ENCODE measurements around the gene TXNDC11.

Gene TXNDC11

GRCh38 chr16:11640987-11641817 is 101.5 kb downstream of the TXNDC11 start:
- ChIA-PET CTCF (interaction anchor here (0.8 to 5.2 kb wide), 16 partner anchors 14 to 253 kb away, joined by 3 to 63 read pairs (median 4); no protein-coding TSS in a partner anchor), POLR2A (interaction anchor here (0.9 kb wide), 2 partner anchors 20 to 43 kb away, joined by 3 to 5 read pairs; no protein-coding TSS in a partner anchor)
- WGBS (ENCODE audit: insufficient coverage), result 32% methylated on average over 15 of the region's 20 CpGs
- DNase-seq, result peak; percentile 44 to 73 (median 70)
- no peaks in the 10 kb centered on the region for H3K9me3 ChIP-seq (ENCODE audit: control extremely low read depth in 1 of 5, control insufficient read depth in 4 of 5, insufficient read depth in 2 of 5, low read depth in 1 of 5, low read length in 4 of 5)
- H3K4me1 ChIP-seq (ENCODE audit: control extremely low read depth in 1 of 4, control insufficient read depth in 4 of 4, insufficient read depth in 4 of 4, low read length in 3 of 4), result peaks cover 0 to 19% (median 13%) of the 10 kb centered on the region in 4 experiments
- no peak overlapping the region for H3K4me3 ChIP-seq (ENCODE audit: control insufficient read depth in 1 of 7, extremely low read depth in 1 of 7, insufficient read depth in 4 of 7, low read depth in 2 of 7, low read length in 6 of 7)
- no peaks in the 10 kb centered on the region for H3K27me3 ChIP-seq (replicated peaks in 2 of 5; ENCODE audit: control insufficient read depth in 4 of 5, insufficient read depth in 5 of 5, low read length in 4 of 5)
- no peak overlapping the region for H3K27ac ChIP-seq (ENCODE audit: insufficient read depth in 1 of 2, low read depth in 1 of 2, low read length in 2 of 2, poor library complexity in 1 of 2, severe bottlenecking in 2 of 2)
- H3K36me3 ChIP-seq (ENCODE audit: control insufficient read depth in 4 of 4, insufficient read depth in 4 of 4, low read length in 3 of 4), result no peaks in the 10 kb centered on the region

GRCh38 chr16:11639925-11640899 is 102.4 kb downstream of the TXNDC11 start:
- H3K27me3 ChIP-seq (replicated peaks in 2 of 5; ENCODE audit: control insufficient read depth in 4 of 5, insufficient read depth in 5 of 5, low read length in 4 of 5), result no peaks in the 10 kb centered on the region
- peak; percentile 77 to 87 (median 86) for DNase-seq
- no peak overlapping the region for H3K4me3 ChIP-seq (ENCODE audit: control insufficient read depth in 1 of 7, extremely low read depth in 1 of 7, insufficient read depth in 4 of 7, low read depth in 2 of 7, low read length in 6 of 7)
- peaks cover 0 to 23% (median 13%) of the 10 kb centered on the region in 4 experiments for H3K4me1 ChIP-seq (ENCODE audit: control extremely low read depth in 1 of 4, control insufficient read depth in 4 of 4, insufficient read depth in 4 of 4, low read length in 3 of 4)
- no peaks in the 10 kb centered on the region for H3K36me3 ChIP-seq (ENCODE audit: control insufficient read depth in 4 of 4, insufficient read depth in 4 of 4, low read length in 3 of 4)
- ChIA-PET POLR2A (interaction anchor here (0.8 to 1.1 kb wide), 4 partner anchors 11 to 108 kb away, joined by 3 to 5 read pairs (median 4); no protein-coding TSS in a partner anchor), CTCF (interaction anchor here (0.7 to 5.2 kb wide), 17 partner anchors 9 to 241 kb away, joined by 3 to 63 read pairs (median 5); partner anchors contain the start of gene LITAF)
- 59% methylated on average over 24 of the region's 25 CpGs for WGBS (ENCODE audit: insufficient coverage)
- no peaks in the 10 kb centered on the region for H3K9me3 ChIP-seq (ENCODE audit: control extremely low read depth in 1 of 5, control insufficient read depth in 4 of 5, insufficient read depth in 2 of 5, low read depth in 1 of 5, low read length in 4 of 5)
- no peak overlapping the region for H3K27ac ChIP-seq (ENCODE audit: insufficient read depth in 1 of 2, low read depth in 1 of 2, low read length in 2 of 2, poor library complexity in 1 of 2, severe bottlenecking in 2 of 2)

- Histone ChIP-seq H3K27me3 (replicated peaks in 2 of 5; ENCODE audit: control insufficient read depth in 4 of 5, insufficient read depth in 5 of 5, low read length in 4 of 5) (no peaks in the 10 kb centered on the region), H3K36me3 (ENCODE audit: control insufficient read depth in 4 of 4, insufficient read depth in 4 of 4, low read length in 3 of 4) (no peaks in the 10 kb centered on the region), H3K27ac (ENCODE audit: insufficient read depth in 1 of 2, low read depth in 1 of 2, low read length in 2 of 2, poor library complexity in 1 of 2, severe bottlenecking in 2 of 2) (no peak overlapping the region), H3K4me3 (ENCODE audit: control insufficient read depth in 1 of 7, extremely low read depth in 1 of 7, insufficient read depth in 4 of 7, low read depth in 2 of 7, low read length in 6 of 7) (no peak overlapping the region), H3K4me1 (ENCODE audit: control extremely low read depth in 1 of 4, control insufficient read depth in 4 of 4, insufficient read depth in 4 of 4, low read length in 3 of 4) (peaks cover 3 to 31% (median 19%) of the 10 kb centered on the region in 4 experiments), H3K9me3 (ENCODE audit: control extremely low read depth in 1 of 5, control insufficient read depth in 4 of 5, insufficient read depth in 2 of 5, low read depth in 1 of 5, low read length in 4 of 5) (no peaks in the 10 kb centered on the region)
- ChIA-PET CTCF (interaction anchor here (0.8 to 5.2 kb wide), 7 partner anchors 8 to 107 kb away, joined by 3 to 63 read pairs (median 9); no protein-coding TSS in a partner anchor), POLR2A (no interaction called here)
- DNase-seq, result no peak
- WGBS (ENCODE audit: insufficient coverage), result 75% methylated on average over 3 of the region's 4 CpGs
Measured at GRCh38 chr16:11639008-11639562, 103.6 kb downstream of the TXNDC11 start.

- DNase-seq, result no peak
- ChIA-PET CTCF (interaction anchor here (0.9 to 1.7 kb wide), 2 partner anchors 40 to 51 kb away, joined by 4 read pairs; no protein-coding TSS in a partner anchor), POLR2A (no interaction called here)
- H3K27ac ChIP-seq (ENCODE audit: insufficient read depth in 1 of 2, low read depth in 1 of 2, low read length in 2 of 2, poor library complexity in 1 of 2, severe bottlenecking in 2 of 2), result no peak overlapping the region
- H3K9me3 ChIP-seq (ENCODE audit: control extremely low read depth in 1 of 5, control insufficient read depth in 4 of 5, insufficient read depth in 2 of 5, low read depth in 1 of 5, low read length in 4 of 5), result no peaks in the 10 kb centered on the region
- H3K36me3 ChIP-seq (ENCODE audit: control insufficient read depth in 4 of 4, insufficient read depth in 4 of 4, low read length in 3 of 4), result no peaks in the 10 kb centered on the region
- 87% methylated on average over 4 of the region's 4 CpGs for WGBS (ENCODE audit: insufficient coverage)
- no peaks in the 10 kb centered on the region for H3K27me3 ChIP-seq (replicated peaks in 2 of 5; ENCODE audit: control insufficient read depth in 4 of 5, insufficient read depth in 5 of 5, low read length in 4 of 5)
- H3K4me3 ChIP-seq (ENCODE audit: control insufficient read depth in 1 of 7, extremely low read depth in 1 of 7, insufficient read depth in 4 of 7, low read depth in 2 of 7, low read length in 6 of 7), result no peak overlapping the region
- peaks cover 6 to 35% (median 24%) of the 10 kb centered on the region in 4 experiments for H3K4me1 ChIP-seq (ENCODE audit: control extremely low read depth in 1 of 4, control insufficient read depth in 4 of 4, insufficient read depth in 4 of 4, low read length in 3 of 4)
Measured at GRCh38 chr16:11638140-11638539, 104.5 kb downstream of the TXNDC11 start.

GRCh38 chr16:11637320-11637719 is 105.3 kb downstream of the TXNDC11 start:
- H3K9me3 ChIP-seq (ENCODE audit: control extremely low read depth in 1 of 5, control insufficient read depth in 4 of 5, insufficient read depth in 2 of 5, low read depth in 1 of 5, low read length in 4 of 5), result no peaks in the 10 kb centered on the region
- ChIA-PET CTCF (interaction anchor here (0.9 to 1.7 kb wide), 2 partner anchors 39 to 50 kb away, joined by 4 read pairs; no protein-coding TSS in a partner anchor), POLR2A (no interaction called here)
- WGBS (ENCODE audit: insufficient coverage), result 85% methylated on average over 5 of the region's 5 CpGs
- peaks cover 6 to 38% (median 24%) of the 10 kb centered on the region in 4 experiments for H3K4me1 ChIP-seq (ENCODE audit: control extremely low read depth in 1 of 4, control insufficient read depth in 4 of 4, insufficient read depth in 4 of 4, low read length in 3 of 4)
- no peak for DNase-seq
- no peak overlapping the region for H3K4me3 ChIP-seq (ENCODE audit: control insufficient read depth in 1 of 7, extremely low read depth in 1 of 7, insufficient read depth in 4 of 7, low read depth in 2 of 7, low read length in 6 of 7)
- no peaks in the 10 kb centered on the region for H3K27me3 ChIP-seq (replicated peaks in 2 of 5; ENCODE audit: control insufficient read depth in 4 of 5, insufficient read depth in 5 of 5, low read length in 4 of 5)
- no peaks in the 10 kb centered on the region for H3K36me3 ChIP-seq (ENCODE audit: control insufficient read depth in 4 of 4, insufficient read depth in 4 of 4, low read length in 3 of 4)
- H3K27ac ChIP-seq (ENCODE audit: insufficient read depth in 1 of 2, low read depth in 1 of 2, low read length in 2 of 2, poor library complexity in 1 of 2, severe bottlenecking in 2 of 2), result no peak overlapping the region

- ChIA-PET CTCF (interaction anchor here (1.0 kb wide), 1 partner anchor 15 kb away, joined by 3 read pairs; no protein-coding TSS in a partner anchor), POLR2A (no interaction called here)
Measured at GRCh38 chr16:11636172-11636721, 106.4 kb downstream of the TXNDC11 start.

More at GRCh38 chr16:11636172-11636721, 106.4 kb downstream of the TXNDC11 start:
- Histone ChIP-seq H3K36me3 (ENCODE audit: control insufficient read depth in 4 of 4, insufficient read depth in 4 of 4, low read length in 3 of 4) (no peaks in the 10 kb centered on the region), H3K4me3 (ENCODE audit: control insufficient read depth in 1 of 7, extremely low read depth in 1 of 7, insufficient read depth in 4 of 7, low read depth in 2 of 7, low read length in 6 of 7) (no peak overlapping the region), H3K27ac (ENCODE audit: insufficient read depth in 1 of 2, low read depth in 1 of 2, low read length in 2 of 2, poor library complexity in 1 of 2, severe bottlenecking in 2 of 2) (no peak overlapping the region), H3K4me1 (ENCODE audit: control extremely low read depth in 1 of 4, control insufficient read depth in 4 of 4, insufficient read depth in 4 of 4, low read length in 3 of 4) (peaks cover 6 to 40% (median 26%) of the 10 kb centered on the region in 4 experiments), H3K9me3 (ENCODE audit: control extremely low read depth in 1 of 5, control insufficient read depth in 4 of 5, insufficient read depth in 2 of 5, low read depth in 1 of 5, low read length in 4 of 5) (no peaks in the 10 kb centered on the region), H3K27me3 (replicated peaks in 2 of 5; ENCODE audit: control insufficient read depth in 4 of 5, insufficient read depth in 5 of 5, low read length in 4 of 5) (no peaks in the 10 kb centered on the region)
- DNase-seq, result peak in 2 of 3 donors; percentile 45 to 47
- 53% methylated on average over 12 of the region's 14 CpGs for WGBS (ENCODE audit: insufficient coverage)
